IPS DF 19.7 (cell line): ENCODE data around the gene AP1G2.
"Not testable (repeated sequence)": the region's sequence is repeated elsewhere in the genome, so short reads cannot be mapped to it uniquely, and the experiment has no call there.

Source experiments
- DNase-seq: peaks from one replicate; pipeline ENCODE4 v3.0.0-alpha.2; 2013; ENCODE audit warnings: low read depth, low spot score

The AP1G2 gene

GRCh38 chr14:23567186-23568020 is at the start of gene AP1G2:
Gene AP1G2 (minus strand): TSS chr14:23567791. CDS start chr14:23567314, 477 bp downstream.
- DNase-seq = no peak

- DNase-seq = no peak
These were observed 48.3 kb upstream of the AP1G2 start for GRCh38 chr14:23615856-23616255.

GRCh38 chr14:23614395-23614828 is 46.8 kb upstream of the AP1G2 start:
- DNase-seq = no peak

- no peak for DNase-seq
These were observed 45.9 kb upstream of the AP1G2 start for GRCh38 chr14:23613242-23614070.

GRCh38 chr14:23612802-23613201 is 45.2 kb upstream of the AP1G2 start:
- DNase-seq = no peak

- DNase-seq = no peak
These were observed 44.8 kb upstream of the AP1G2 start for GRCh38 chr14:23612354-23612732.

GRCh38 chr14:23610815-23611289 is 43.3 kb upstream of the AP1G2 start:
- no peak for DNase-seq

GRCh38 chr14:23610090-23610814 is 42.7 kb upstream of the AP1G2 start:
- DNase-seq = no peak

GRCh38 chr14:23609411-23610089 is 42.0 kb upstream of the AP1G2 start:
- not testable (repeated sequence) for DNase-seq

- no peak for DNase-seq
These were observed 41.4 kb upstream of the AP1G2 start for GRCh38 chr14:23609001-23609400.

- no peak for DNase-seq
These were observed 40.9 kb upstream of the AP1G2 start for GRCh38 chr14:23608454-23608853.

GRCh38 chr14:23605931-23606585 is 38.5 kb upstream of the AP1G2 start:
- DNase-seq = no peak

GRCh38 chr14:23604675-23605170 is 37.1 kb upstream of the AP1G2 start:
- no peak for DNase-seq

- DNase-seq = no peak
These were observed 36.6 kb upstream of the AP1G2 start for GRCh38 chr14:23604148-23604547.

- DNase-seq = no peak
These were observed 35.5 kb upstream of the AP1G2 start for GRCh38 chr14:23603103-23603502.

- no peak for DNase-seq
These were observed 34.8 kb upstream of the AP1G2 start for GRCh38 chr14:23602181-23603095.

GRCh38 chr14:23601845-23602180 is 34.2 kb upstream of the AP1G2 start:
- no peak for DNase-seq

- no peak for DNase-seq
These were observed 33.8 kb upstream of the AP1G2 start for GRCh38 chr14:23601424-23601823.

GRCh38 chr14:23600806-23601205 is 33.2 kb upstream of the AP1G2 start:
- no peak for DNase-seq

GRCh38 chr14:23600322-23600707 is 32.7 kb upstream of the AP1G2 start:
- no peak for DNase-seq
